Esophagus squamous epithelium (tissue), 5 donors: ENCODE results near the gene RELN. TPM values are rescaled to one million over a fixed set of nuclear protein-coding genes. Genes with fewer than 3 reads are reported as not detected.

Experiments used
- DNase-seq: peaks from one replicate; lab custom pipeline; 2025; lab: John Stamatoyannopoulos, UW
- H3K27ac ChIP-seq, 4 donors: fragments of 200-600 bp; sonication (generic); one replicate each; pipeline ENCODE4 v1.5.1; 2016 to 2019; ENCODE audit warnings: mild to moderate bottlenecking in 1 of 4
- H3K27me3 ChIP-seq, 4 donors: fragments of 200-600 bp; sonication (generic); 1 replicate in 3 of 4; 2 replicates in 1 of 4; pipeline versions ENCODE4 v1.5.1 to v1.6.0; 2017 to 2021; ENCODE audit warnings: antibody characterized with exemption in 1 of 4
- H3K36me3 ChIP-seq, 3 donors: fragments of 200-600 bp; sonication (generic); one replicate each; pipeline ENCODE4 v1.5.1; 2016 to 2019
- H3K4me1 ChIP-seq, 3 donors: fragments of 200-600 bp; sonication (generic); one replicate each; pipeline ENCODE4 v1.5.1; 2017 to 2019
- H3K4me3 ChIP-seq, 4 donors: fragments of 200-600 bp; sonication (generic); 1 replicate in 3 of 4; 2 replicates in 1 of 4; pipeline ENCODE4 v1.5.1; 2016 to 2019; ENCODE audit warnings: mild to moderate bottlenecking in 2 of 4, moderate library complexity in 1 of 4
- H3K9me3 ChIP-seq, 3 donors: fragments of 200-600 bp; sonication (generic); one replicate each; pipeline ENCODE4 v1.5.1; 2016 to 2019
- CTCF ChIP-seq, 6 experiments: fragments of 450-650 bp in 4 of 6; fragments of 200-600 bp in 2 of 6; sonication (generic) in 2 of 6; IDR thresholded peaks; one replicate each; pipeline ENCODE4 v1.5.1; 2016 to 2019; ENCODE audit warnings: antibody characterized with exemption in 6 of 6, mild to moderate bottlenecking in 4 of 6, moderate library complexity in 4 of 6
- POLR2A ChIP-seq, 4 donors: fragments of 450-650 bp; IDR thresholded peaks; one replicate each; pipeline ENCODE4 v1.6.1; 2017; ENCODE audit warnings: antibody characterized with exemption in 4 of 4, mild to moderate bottlenecking in 4 of 4, moderate library complexity in 3 of 4
- whole genome bisulfite sequencing, 2 donors: methylation state at CpG; one replicate each; pipeline ENCODE4 v1.1.5; 2018; 5-methylcytosine and 5-hydroxymethylcytosine counted together
- intact Hi-C: fragments of 100-400 bp; cut with DNase I; formaldehyde crosslinking; loops from one replicate; pipeline ENCODE4 v1.15.0; 2022
- total RNA-seq, 4 donors: library from RNA; depleted of rRNA; stranded (reverse); fragments of >200 nt; gene quantifications; one replicate each; pipeline ENCODE4 v1.1.0, GENCODE V29; 2016
- donor health status: DM: yes; HTN: yes; CAD: no.

The RELN gene
- total RNA-seq, 4 donors from 2014 or later = 0.68 to 6.5 (median 1.00) TPM

GRCh38 chr7:103893350-103893749 is 96.1 kb downstream of the RELN start:
- Histone ChIP-seq H3K27ac (no peak overlapping the region), H3K4me3 (no peak overlapping the region), H3K27me3 (no peaks in the 10 kb centered on the region), H3K4me1 (no peaks in the 10 kb centered on the region), H3K9me3 (no peaks in the 10 kb centered on the region), H3K36me3 (no peaks in the 10 kb centered on the region)
- 55 to 69% methylated on average over 2 of the region's 2 CpGs for WGBS, 2 donors
- no peak for DNase-seq
- intact Hi-C loops = no loop called here
- TF ChIP-seq CTCF (IDR thresholded peaks at IDR 0.05) (no peak), POLR2A (IDR thresholded peaks at IDR 0.05) (no peak)

- intact Hi-C loops = no loop called here
- Histone ChIP-seq H3K27ac (no peak overlapping the region), H3K9me3 (no peaks in the 10 kb centered on the region), H3K4me1 (no peaks in the 10 kb centered on the region), H3K27me3 (no peaks in the 10 kb centered on the region), H3K4me3 (no peak overlapping the region), H3K36me3 (no peaks in the 10 kb centered on the region)
- TF ChIP-seq POLR2A (IDR thresholded peaks at IDR 0.05) (no peak), CTCF (IDR thresholded peaks at IDR 0.05) (no peak)
- no peak for DNase-seq
- WGBS, 2 donors = 27 to 33% methylated on average over 3 of the region's 3 CpGs
These were observed 100.0 kb downstream of the RELN start for GRCh38 chr7:103889451-103889850.

- intact Hi-C loops = no loop called here
- no peak for DNase-seq
- H3K9me3 ChIP-seq = no peaks in the 10 kb centered on the region
- TF ChIP-seq CTCF (IDR thresholded peaks at IDR 0.05) (no peak), POLR2A (IDR thresholded peaks at IDR 0.05) (no peak)
- H3K27me3 ChIP-seq = no peaks in the 10 kb centered on the region
- 67 to 70% methylated on average over 6 of the region's 6 CpGs for WGBS, 2 donors
- no peaks in the 10 kb centered on the region for H3K36me3 ChIP-seq
- no peaks in the 10 kb centered on the region for H3K4me1 ChIP-seq
- no peak overlapping the region for H3K4me3 ChIP-seq
- no peak overlapping the region for H3K27ac ChIP-seq
These were observed 100.8 kb downstream of the RELN start for GRCh38 chr7:103888603-103889153.

GRCh38 chr7:103887853-103888602 is 101.4 kb downstream of the RELN start:
- 50 to 61% methylated on average over 2 of the region's 2 CpGs for WGBS, 2 donors
- TF ChIP-seq CTCF (IDR thresholded peaks at IDR 0.05) = no peak
- no peak for TF ChIP-seq POLR2A (IDR thresholded peaks at IDR 0.05)
- intact Hi-C loops = no loop called here

GRCh38 chr7:103887050-103887449 is 102.4 kb downstream of the RELN start:
- 46 to 63% methylated on average over 3 of the region's 3 CpGs for WGBS, 2 donors
- H3K36me3 ChIP-seq = no peaks in the 10 kb centered on the region
- no peak for TF ChIP-seq POLR2A (IDR thresholded peaks at IDR 0.05)
- TF ChIP-seq CTCF (IDR thresholded peaks at IDR 0.05) = no peak

More at GRCh38 chr7:103887853-103888602, 101.4 kb downstream of the RELN start:
- Histone ChIP-seq H3K27ac (no peak overlapping the region), H3K27me3 (no peaks in the 10 kb centered on the region), H3K36me3 (no peaks in the 10 kb centered on the region), H3K4me3 (no peak overlapping the region), H3K4me1 (no peaks in the 10 kb centered on the region), H3K9me3 (no peaks in the 10 kb centered on the region)
- DNase-seq = no peak

More at GRCh38 chr7:103887050-103887449, 102.4 kb downstream of the RELN start:
- Histone ChIP-seq H3K27ac (no peak overlapping the region), H3K27me3 (no peaks in the 10 kb centered on the region), H3K4me1 (no peaks in the 10 kb centered on the region), H3K9me3 (no peaks in the 10 kb centered on the region), H3K4me3 (no peak overlapping the region)
- no peak for DNase-seq
- intact Hi-C loops = no loop called here
